BLaER1 (cell line): ENCODE data around the gene KRT1.

Experiments
- H3K27ac ChIP-seq: shearing (Covaris generic); formaldehyde crosslinking; 2 replicates; pipeline ENCODE4 v1.8.1; 2022
- H3K27me3 ChIP-seq: shearing (Covaris generic); formaldehyde crosslinking; 2 replicates; pipeline ENCODE4 v1.8.1; 2022
- H3K36me3 ChIP-seq: shearing (Covaris generic); formaldehyde crosslinking; 2 replicates; pipeline ENCODE4 v1.8.1; 2022
- H3K4me1 ChIP-seq: shearing (Covaris generic); formaldehyde crosslinking; 2 replicates; pipeline ENCODE4 v1.8.1; 2022
- H3K4me2 ChIP-seq: shearing (Covaris generic); formaldehyde crosslinking; 2 replicates; pipeline ENCODE4 v1.8.1; 2022
- H3K4me3 ChIP-seq: shearing (Covaris generic); formaldehyde crosslinking; 2 replicates; pipeline ENCODE4 v1.8.1; 2022
- H3K9ac ChIP-seq: shearing (Covaris generic); formaldehyde crosslinking; 2 replicates; pipeline ENCODE4 v1.8.1; 2022
- H3K9me3 ChIP-seq: shearing (Covaris generic); formaldehyde crosslinking; 2 replicates; pipeline ENCODE4 v1.8.1; 2022
- H4K20me1 ChIP-seq: shearing (Covaris generic); formaldehyde crosslinking; 2 replicates; pipeline ENCODE4 v1.8.1; 2022
- Cebpa-rat ChIP-seq: shearing (Covaris generic); IDR thresholded peaks from 2 replicates; pipeline ENCODE4 v1.8.1; 2022

The KRT1 gene

DNA sequence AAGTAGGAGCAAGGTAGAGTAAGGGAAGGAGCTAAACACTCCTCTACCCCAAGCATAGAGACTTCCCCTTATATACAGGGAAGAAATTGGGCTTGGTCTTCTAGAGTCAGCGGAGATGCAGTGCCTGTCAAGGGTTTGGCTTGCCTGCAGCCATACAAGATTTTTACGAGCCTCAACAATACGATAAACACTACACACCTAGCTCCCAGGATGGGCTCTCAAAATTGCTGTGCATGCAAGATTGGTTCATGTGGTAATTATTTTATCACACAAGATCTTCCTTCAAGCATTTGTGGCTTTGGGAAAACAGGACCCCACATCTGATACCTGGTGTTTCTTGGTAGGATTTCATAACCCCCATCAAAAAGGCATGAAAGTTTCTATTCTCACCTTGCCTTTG, at the start of gene KRT1:
TSS of gene KRT1 (minus strand) at position 45 of the 400 bp plus-strand sequence. CDS start 59 bp downstream, outside the sequence.
- H4K20me1 ChIP-seq, result no peaks in the 10 kb centered on the region
- H3K9me3 ChIP-seq, result no peaks in the 10 kb centered on the region
- H3K4me2 ChIP-seq, result no peak within 1 kb of the TSS
- H3K36me3 ChIP-seq, result no peaks in the 10 kb centered on the region
- H3K9ac ChIP-seq, result no peak within 1 kb of the TSS
- no peak within 1 kb of the TSS for H3K4me3 ChIP-seq
- H3K27me3 ChIP-seq, result no peaks in the 10 kb centered on the region
- H3K27ac ChIP-seq, result no peak within 1 kb of the TSS
- TF ChIP-seq Cebpa-rat, result no peak
- H3K4me1 ChIP-seq, result no peaks in the 10 kb centered on the region

DNA sequence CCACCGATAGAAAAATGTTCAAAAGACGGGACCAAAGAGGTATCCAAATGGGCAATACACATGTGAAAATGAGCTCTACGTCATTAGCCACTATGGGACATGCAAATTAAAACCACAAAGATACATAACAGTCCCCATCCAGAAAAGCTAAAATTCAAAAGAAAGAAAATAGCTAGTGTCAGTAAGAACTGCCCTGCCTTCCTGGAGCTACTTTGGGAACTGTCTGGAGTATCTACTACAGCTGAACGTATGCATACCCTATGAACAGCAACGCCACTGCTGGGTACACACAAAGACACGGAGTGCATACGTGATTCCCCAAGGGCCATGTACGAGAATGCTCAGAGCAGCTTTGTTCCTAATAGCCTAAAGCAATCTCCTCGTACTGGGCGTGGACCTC, 48.9 kb upstream of the KRT1 start:
- Histone ChIP-seq H3K9ac (no peak overlapping the region), H3K4me2 (no peak overlapping the region), H3K4me1 (no peaks in the 10 kb centered on the region), H4K20me1 (no peaks in the 10 kb centered on the region), H3K27me3 (no peaks in the 10 kb centered on the region), H3K4me3 (no peak overlapping the region), H3K27ac (no peak overlapping the region), H3K9me3 (no peaks in the 10 kb centered on the region), H3K36me3 (no peaks in the 10 kb centered on the region)
- TF ChIP-seq Cebpa-rat, result no peak

DNA sequence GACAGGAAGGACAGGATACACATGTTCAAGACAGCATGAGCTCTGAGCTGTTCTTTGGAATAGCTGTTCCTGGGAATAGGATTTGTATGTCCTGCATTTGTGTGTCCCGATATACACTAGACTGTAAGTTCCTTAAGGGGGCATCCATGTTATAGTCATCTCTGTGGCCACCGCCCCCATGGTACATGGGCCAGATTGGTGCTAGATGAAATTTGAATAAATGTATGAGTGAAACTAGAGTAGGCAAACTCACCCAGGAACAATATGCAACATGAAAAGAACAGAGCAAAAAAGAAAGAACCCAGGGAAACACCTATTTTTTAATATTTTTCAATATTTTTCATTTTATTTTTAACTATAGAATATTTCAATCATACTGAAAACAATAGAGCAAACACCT, 48.2 kb upstream of the KRT1 start:
- Histone ChIP-seq H3K4me3 (no peak overlapping the region), H3K9me3 (no peaks in the 10 kb centered on the region), H3K27me3 (no peaks in the 10 kb centered on the region), H3K4me1 (no peaks in the 10 kb centered on the region), H3K36me3 (no peaks in the 10 kb centered on the region), H3K27ac (no peak overlapping the region), H3K9ac (no peak overlapping the region), H4K20me1 (no peaks in the 10 kb centered on the region), H3K4me2 (no peak overlapping the region)
- TF ChIP-seq Cebpa-rat, result no peak

DNA sequence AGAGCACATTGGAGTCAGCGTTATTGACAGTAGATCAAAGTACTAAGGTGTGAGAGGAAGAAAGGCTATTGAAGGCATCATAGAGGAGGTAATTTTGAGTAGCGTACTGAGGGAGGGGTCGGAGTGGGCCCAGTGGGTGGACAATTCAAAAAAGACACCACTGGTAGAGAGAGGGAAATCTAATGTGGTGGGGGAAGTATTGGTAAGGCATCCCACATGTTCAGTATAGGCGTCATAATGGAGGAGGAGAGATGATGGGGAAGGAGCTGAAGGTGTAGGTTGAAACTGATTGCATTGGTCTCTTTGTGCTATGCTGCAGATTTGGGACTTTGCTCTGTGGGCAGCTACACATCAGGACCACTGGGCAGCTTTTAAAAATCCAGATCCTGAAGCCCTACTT, 46.8 kb upstream of the KRT1 start:
- H3K9me3 ChIP-seq, result no peaks in the 10 kb centered on the region
- no peak overlapping the region for H3K27ac ChIP-seq
- H3K4me3 ChIP-seq, result no peak overlapping the region
- TF ChIP-seq Cebpa-rat, result no peak
- H3K36me3 ChIP-seq, result no peaks in the 10 kb centered on the region
- no peaks in the 10 kb centered on the region for H3K27me3 ChIP-seq
- H3K4me2 ChIP-seq, result no peak overlapping the region
- H3K4me1 ChIP-seq, result no peaks in the 10 kb centered on the region
- no peaks in the 10 kb centered on the region for H4K20me1 ChIP-seq
- no peak overlapping the region for H3K9ac ChIP-seq

DNA sequence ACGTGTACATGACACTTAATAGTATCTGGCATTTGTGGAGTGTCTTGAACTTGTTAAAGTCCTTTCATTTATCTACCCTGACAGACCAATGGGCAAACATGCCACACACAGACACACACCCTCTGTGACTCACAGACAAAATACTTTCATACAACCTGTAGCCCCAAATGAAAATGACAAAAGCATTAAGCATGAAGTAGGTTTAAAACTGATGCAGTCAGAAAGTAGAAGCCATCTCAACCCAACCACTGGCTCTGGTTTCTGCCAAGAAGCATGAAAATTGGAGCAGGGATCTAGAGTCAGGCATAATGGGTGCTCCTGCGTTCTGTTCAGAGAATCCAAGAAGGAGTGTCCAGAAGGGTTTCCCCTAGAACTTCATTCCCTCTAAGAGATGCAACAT, 46.2 kb upstream of the KRT1 start:
- no peak overlapping the region for H3K4me2 ChIP-seq
- H3K9me3 ChIP-seq, result no peaks in the 10 kb centered on the region
- no peaks in the 10 kb centered on the region for H3K36me3 ChIP-seq
- no peak overlapping the region for H3K27ac ChIP-seq
- no peak overlapping the region for H3K4me3 ChIP-seq
- H4K20me1 ChIP-seq, result no peaks in the 10 kb centered on the region
- H3K9ac ChIP-seq, result no peak overlapping the region
- H3K27me3 ChIP-seq, result no peaks in the 10 kb centered on the region
- H3K4me1 ChIP-seq, result no peaks in the 10 kb centered on the region
- no peak for TF ChIP-seq Cebpa-rat

DNA sequence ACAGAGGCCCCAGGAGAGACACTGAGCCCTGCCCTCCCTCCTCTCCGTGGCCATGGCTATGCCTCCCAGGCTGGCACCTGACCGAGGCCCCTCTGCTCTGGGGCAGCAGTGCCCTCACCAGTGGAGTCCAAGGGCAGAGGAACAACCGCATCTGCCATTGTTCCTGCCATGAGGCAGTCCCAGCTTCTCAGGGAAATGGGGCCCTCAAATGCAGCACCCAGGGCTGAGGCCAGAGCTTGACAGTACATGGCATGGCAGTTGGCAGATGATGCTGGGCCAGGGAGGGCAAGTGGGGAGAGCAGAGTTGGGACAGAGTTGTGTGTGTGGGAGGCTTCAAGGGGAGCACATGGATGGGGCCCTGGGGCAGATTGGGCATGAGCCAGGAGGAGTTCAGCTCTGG, 44.2 kb upstream of the KRT1 start:
- H3K4me1 ChIP-seq, result no peaks in the 10 kb centered on the region
- no peak overlapping the region for H3K4me2 ChIP-seq
- TF ChIP-seq Cebpa-rat, result no peak
- no peak overlapping the region for H3K9ac ChIP-seq
- H3K27ac ChIP-seq, result no peak overlapping the region
- no peak overlapping the region for H3K4me3 ChIP-seq
- H3K9me3 ChIP-seq, result no peaks in the 10 kb centered on the region
- H3K36me3 ChIP-seq, result no peaks in the 10 kb centered on the region
- no peaks in the 10 kb centered on the region for H3K27me3 ChIP-seq
- H4K20me1 ChIP-seq, result no peaks in the 10 kb centered on the region

DNA sequence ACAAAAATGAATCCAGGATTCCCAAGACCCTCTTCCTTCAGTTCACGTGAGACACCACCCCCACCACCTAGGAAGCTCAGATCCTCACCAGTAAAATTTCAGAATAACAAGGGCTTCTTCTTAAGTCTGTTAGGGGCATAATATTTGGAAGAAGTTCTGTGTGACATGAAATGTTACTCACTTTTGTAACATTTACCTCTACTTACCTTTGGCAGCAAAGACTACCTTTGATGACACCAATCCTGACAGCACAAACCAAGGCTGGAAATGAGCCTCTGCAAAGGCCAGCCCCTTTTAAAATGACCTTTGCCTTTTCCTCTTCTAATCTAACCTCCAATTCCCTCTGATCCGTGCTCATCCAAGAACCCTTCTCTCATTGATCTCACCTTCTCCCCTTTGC, 42.5 kb upstream of the KRT1 start:
- Histone ChIP-seq H3K27ac (no peak overlapping the region), H3K27me3 (no peaks in the 10 kb centered on the region), H3K9me3 (no peaks in the 10 kb centered on the region), H3K4me3 (no peak overlapping the region), H3K9ac (no peak overlapping the region), H3K4me1 (no peaks in the 10 kb centered on the region), H4K20me1 (no peaks in the 10 kb centered on the region), H3K4me2 (no peak overlapping the region), H3K36me3 (no peaks in the 10 kb centered on the region)
- TF ChIP-seq Cebpa-rat, result no peak

DNA sequence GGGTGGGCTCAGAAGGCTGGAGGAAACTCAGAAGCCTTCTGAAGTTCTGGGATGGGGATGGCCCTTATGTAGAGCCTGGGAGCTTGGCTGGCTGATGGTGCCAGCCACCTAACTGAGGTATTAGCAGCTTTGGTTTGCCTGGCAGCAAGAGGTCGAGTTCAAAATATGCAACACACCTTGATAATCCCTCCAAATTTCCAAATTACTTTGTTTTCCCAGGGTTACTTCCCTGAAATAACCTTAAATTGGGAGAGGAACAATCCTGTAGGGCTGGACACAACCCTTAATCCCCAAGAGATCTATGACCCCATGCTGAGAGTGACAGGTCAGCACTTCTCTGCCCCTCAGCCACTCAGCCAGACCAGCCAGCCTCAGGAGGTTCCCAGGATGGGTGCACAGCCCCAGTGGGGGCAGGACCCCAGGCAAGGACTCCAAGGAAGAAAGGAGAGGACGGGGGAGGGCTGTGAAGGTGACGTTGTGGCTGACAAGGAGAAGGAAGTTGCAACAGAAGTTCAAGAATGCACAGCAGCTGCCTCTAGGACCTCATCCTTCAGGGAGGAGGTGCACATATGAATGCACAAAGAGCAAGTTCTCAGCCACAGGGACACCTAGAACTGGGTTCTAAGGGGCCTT, 41.7 kb upstream of the KRT1 start:
- TF ChIP-seq Cebpa-rat, result no peak
- H4K20me1 ChIP-seq, result no peaks in the 10 kb centered on the region
- H3K9me3 ChIP-seq, result no peaks in the 10 kb centered on the region

DNA sequence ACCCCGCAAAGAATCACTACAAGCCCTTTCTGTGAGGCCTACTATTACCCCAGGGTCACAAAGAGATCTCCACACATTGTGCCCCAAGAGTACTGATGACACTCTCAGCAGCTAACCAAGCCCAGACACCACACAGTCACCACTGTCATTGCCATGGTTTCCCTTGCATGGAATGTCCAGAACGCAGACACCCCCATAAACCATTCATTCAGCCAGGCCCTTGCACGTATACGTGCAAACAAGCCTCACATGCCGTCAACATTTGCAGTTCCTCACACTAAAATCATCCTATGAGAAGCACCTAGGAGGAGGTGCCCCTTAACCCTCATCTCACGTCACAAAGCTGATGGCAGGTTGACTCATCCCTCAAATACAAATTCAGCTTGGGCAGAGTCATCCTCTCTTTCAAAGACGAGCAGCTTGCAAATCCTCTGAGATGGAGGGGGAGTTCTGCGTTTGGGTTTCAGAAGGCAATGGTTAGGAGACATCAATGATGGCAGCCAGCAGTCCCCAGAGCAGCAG, 40.2 kb upstream of the KRT1 start:
- no peak for TF ChIP-seq Cebpa-rat
- no peak overlapping the region for H3K4me2 ChIP-seq
- H3K9ac ChIP-seq, result no peak overlapping the region
- H3K36me3 ChIP-seq, result no peaks in the 10 kb centered on the region
- H4K20me1 ChIP-seq, result no peaks in the 10 kb centered on the region
- no peaks in the 10 kb centered on the region for H3K9me3 ChIP-seq
- no peak overlapping the region for H3K27ac ChIP-seq
- no peaks in the 10 kb centered on the region for H3K4me1 ChIP-seq
- no peak overlapping the region for H3K4me3 ChIP-seq
- peaks cover 7% of the 10 kb centered on the region for H3K27me3 ChIP-seq

More for the DNA sequence above, 41.7 kb upstream of the KRT1 start:
- H3K4me2 ChIP-seq, result no peak overlapping the region
- H3K4me3 ChIP-seq, result no peak overlapping the region
- no peak overlapping the region for H3K27ac ChIP-seq
- no peaks in the 10 kb centered on the region for H3K27me3 ChIP-seq
- H3K4me1 ChIP-seq, result no peaks in the 10 kb centered on the region
- H3K9ac ChIP-seq, result no peak overlapping the region
- no peaks in the 10 kb centered on the region for H3K36me3 ChIP-seq

DNA sequence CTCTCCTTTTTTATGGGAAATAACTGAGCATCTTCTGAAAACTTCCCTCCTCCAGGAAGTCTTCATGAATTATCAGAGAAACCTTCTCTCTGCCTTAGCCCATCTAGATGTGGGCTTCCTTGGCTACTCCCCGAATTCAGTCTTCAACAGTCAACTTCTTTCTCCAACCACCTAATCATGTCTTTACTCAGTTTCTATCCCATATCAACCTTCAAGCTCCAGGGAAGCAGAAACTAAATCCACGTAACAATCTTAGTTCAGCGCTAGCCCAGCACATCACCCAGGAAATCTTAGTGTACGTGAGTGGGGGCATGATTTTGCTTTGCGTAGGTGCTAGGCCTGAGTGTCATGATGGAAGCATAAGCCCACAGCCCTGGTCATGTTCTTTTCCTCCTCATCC, 35.9 kb upstream of the KRT1 start:
- Histone ChIP-seq H3K4me3 (no peak overlapping the region), H3K27ac (no peak overlapping the region), H3K36me3 (no peaks in the 10 kb centered on the region), H3K9me3 (peaks cover 15% of the 10 kb centered on the region), H4K20me1 (no peaks in the 10 kb centered on the region), H3K27me3 (peaks cover 33% of the 10 kb centered on the region), H3K4me2 (no peak overlapping the region), H3K9ac (no peak overlapping the region), H3K4me1 (no peaks in the 10 kb centered on the region)
- TF ChIP-seq Cebpa-rat, result no peak

DNA sequence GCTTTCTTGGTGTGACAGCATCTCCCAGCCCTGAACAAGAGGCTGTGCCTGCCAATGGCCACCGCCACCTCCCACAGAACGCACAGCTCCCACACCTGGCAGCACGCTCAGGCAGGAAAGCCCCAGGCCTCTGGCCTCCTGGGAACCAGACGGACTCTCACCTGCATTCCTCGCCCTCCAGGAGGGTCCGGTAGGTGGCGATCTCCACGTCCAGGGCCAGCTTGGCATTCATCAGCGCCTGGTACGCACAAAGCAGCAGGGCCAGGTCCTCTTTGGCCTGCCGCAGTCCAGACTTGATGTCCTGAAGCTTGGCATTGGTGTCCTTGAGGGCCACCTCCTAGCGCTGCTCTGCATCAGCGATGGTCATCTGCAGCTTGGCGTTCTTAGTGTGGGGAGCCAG, 35.2 kb upstream of the KRT1 start:
- H3K4me2 ChIP-seq, result no peak overlapping the region
- no peaks in the 10 kb centered on the region for H3K36me3 ChIP-seq
- H3K27me3 ChIP-seq, result peaks cover 33% of the 10 kb centered on the region
- H3K9me3 ChIP-seq, result peaks cover 15% of the 10 kb centered on the region
- no peaks in the 10 kb centered on the region for H4K20me1 ChIP-seq
- no peak for TF ChIP-seq Cebpa-rat
- H3K27ac ChIP-seq, result no peak overlapping the region
- no peaks in the 10 kb centered on the region for H3K4me1 ChIP-seq
- no peak overlapping the region for H3K4me3 ChIP-seq
- no peak overlapping the region for H3K9ac ChIP-seq
